GM12878 (cell line): ENCODE data around the gene FADS1. TPM values are rescaled to one million over a fixed set of nuclear protein-coding genes. Genes with fewer than 3 reads are reported as not detected.

Experiments
- ATAC-seq: fragments of 200-7000 bp; cut with Tn5 transposase; 3 replicates; pipeline ENCODE4 v1.9.1; 2020; ENCODE audit warnings: mild to moderate bottlenecking, moderate library complexity
- BruUV-seq: library from RNA; stranded (reverse); fragments of 400-500 nt; replicated peaks from 2 replicates; lab custom pipeline; 2021; lab: Mats Ljungman, UMichigan
- CTCF ChIA-PET: fragments of 300-600 bp; sonication (Branson Sonifier 250); formaldehyde crosslinking; extraction: SDS; loops from one replicate; lab custom pipeline; 2021; ENCODE audit warnings: inconsistent platforms; lab: Yijun Ruan, JAX
- POLR2A ChIA-PET: fragments of 350-600 bp; formaldehyde crosslinking; extraction: SDS; loops from one replicate; lab custom pipeline; 2021; ENCODE audit warnings: inconsistent platforms; lab: Charles Lee
- RAD21 ChIA-PET: fragments of 300-600 bp; sonication (Branson Sonifier 250); formaldehyde crosslinking; loops from one replicate; lab custom pipeline; 2023; ENCODE audit warnings: antibody characterized with exemption; ENCODE audit not compliant: unreplicated experiment; lab: Charles Lee
- SMC1A ChIA-PET: fragments of 300-600 bp; sonication (Branson Sonifier 250); formaldehyde crosslinking; loops from one replicate; lab custom pipeline; 2023; ENCODE audit not compliant: unreplicated experiment, uncharacterized antibody; lab: Charles Lee
- DNase-seq: peaks from one replicate; pipeline ENCODE4 v3.0.0-alpha.2; 2011; ENCODE audit warnings: low read depth, low spot score
- FAIRE-seq: peaks from 3 replicates; lab custom pipeline; 2011; peaks lifted over from hg19 to GRCh38; lab: Jason Lieb, UNC
- H2AFZ ChIP-seq: 2 replicates; pipeline ENCODE4 v1.6.0; 2011; ENCODE audit warnings: low read depth, low read length, control low read depth; ENCODE audit not compliant: control insufficient read depth
- H3K27ac ChIP-seq: 2 replicates; pipeline ENCODE4 v1.5.1; 2011; ENCODE audit warnings: control low read depth; ENCODE audit not compliant: control insufficient read depth, insufficient read depth
- H3K27me3 ChIP-seq, 2 experiments: replicated peaks in 1 of 2; 2 replicates each; pipeline versions ENCODE4 v1.6.0 to v1.6.1; 2011; ENCODE audit warnings: low read length in 1 of 2; ENCODE audit not compliant: control insufficient read depth in 2 of 2, insufficient read depth in 2 of 2
- H3K36me3 ChIP-seq, 2 experiments: 2 replicates each; pipeline ENCODE4 v1.5.1; 2011; ENCODE audit warnings: low read length in 1 of 2; ENCODE audit not compliant: control insufficient read depth in 2 of 2, insufficient read depth in 2 of 2
- H3K4me1 ChIP-seq: 2 replicates; pipeline ENCODE4 v1.6.1; 2011; ENCODE audit warnings: mild to moderate bottlenecking, low read length, moderate library complexity, mixed read lengths; ENCODE audit not compliant: control insufficient read depth, insufficient read depth
- H3K4me2 ChIP-seq: 2 replicates; pipeline ENCODE4 v1.6.0; 2011; ENCODE audit warnings: control low read depth; ENCODE audit not compliant: control insufficient read depth, insufficient read depth
- H3K4me3 ChIP-seq: fragments of 200-600 bp; sonication (generic); 2 replicates; pipeline ENCODE4 v1.5.1; 2016
- H3K79me2 ChIP-seq: 2 replicates; pipeline ENCODE4 v1.6.0; 2011; ENCODE audit warnings: low read length; ENCODE audit not compliant: control insufficient read depth, insufficient read depth
- H3K9ac ChIP-seq: 2 replicates; pipeline ENCODE4 v1.8.0; 2011; ENCODE audit warnings: low read length, control low read depth, mixed read lengths; ENCODE audit not compliant: control insufficient read depth, insufficient read depth
- H3K9me3 ChIP-seq: replicated peaks from 3 replicates; pipeline ENCODE4 v1.5.1; 2011; ENCODE audit warnings: mild to moderate bottlenecking, low read length; ENCODE audit not compliant: control insufficient read depth, insufficient read depth
- H4K20me1 ChIP-seq: 2 replicates; pipeline ENCODE4 v1.6.0; 2011; ENCODE audit not compliant: control insufficient read depth, insufficient read depth
- ATF7 ChIP-seq: fragments of 450-650 bp; IDR thresholded peaks from 2 replicates; pipeline ENCODE4 v1.6.1; 2016; ENCODE audit warnings: low read depth, mild to moderate bottlenecking
- BCLAF1 ChIP-seq: fragments of 450-650 bp; IDR thresholded peaks from 2 replicates; pipeline ENCODE4 v1.6.1; 2017; ENCODE audit warnings: antibody characterized with exemption, mild to moderate bottlenecking, moderate library complexity
- CBFB ChIP-seq: IDR thresholded peaks from 2 replicates; pipeline ENCODE4 v1.6.1; 2016; ENCODE audit warnings: antibody characterized with exemption, low read depth
- CHD1 ChIP-seq: IDR thresholded peaks from 2 replicates; pipeline ENCODE4 v1.6.1; 2012; ENCODE audit warnings: low read depth, low read length, improper control_type of control experiment
- CHD2 ChIP-seq: IDR thresholded peaks from 2 replicates; pipeline ENCODE4 v1.6.1; 2011; ENCODE audit warnings: low read depth, low read length, improper control_type of control experiment, borderline replicate concordance
- DPF2 ChIP-seq: fragments of 450-650 bp; IDR thresholded peaks from 2 replicates; pipeline ENCODE4 v1.6.1; 2017; ENCODE audit warnings: mild to moderate bottlenecking
- ELK1 ChIP-seq: IDR thresholded peaks from 2 replicates; pipeline ENCODE4 v1.6.1; 2012; ENCODE audit warnings: low read depth, low read length, improper control_type of control experiment
- ESRRA ChIP-seq: IDR thresholded peaks from 2 replicates; pipeline ENCODE4 v1.6.1; 2012; ENCODE audit warnings: mild to moderate bottlenecking, low read length, improper control_type of control experiment
- HCFC1 ChIP-seq: fragments of 150-350 bp; IDR thresholded peaks from 2 replicates; pipeline ENCODE4 v1.6.1; 2014; ENCODE audit warnings: low read length
- IRF5 ChIP-seq: fragments of 450-650 bp; IDR thresholded peaks from 2 replicates; pipeline ENCODE4 v1.6.1; 2017; ENCODE audit warnings: borderline replicate concordance
- NBN ChIP-seq: fragments of 450-650 bp; IDR thresholded peaks from 2 replicates; pipeline ENCODE4 v1.6.1; 2016
- NFYA ChIP-seq: IDR thresholded peaks from 2 replicates; pipeline ENCODE4 v1.6.1; 2011; ENCODE audit warnings: low read depth, mild to moderate bottlenecking, low read length, improper control_type of control experiment, borderline replicate concordance
- PAX5 ChIP-seq: IDR thresholded peaks from 2 replicates; pipeline ENCODE4 v1.6.1; 2011; ENCODE audit warnings: low read depth, low read length, borderline replicate concordance
- RAD21 ChIP-seq: IDR thresholded peaks from 2 replicates; pipeline ENCODE4 v1.6.1; 2011; ENCODE audit warnings: mild to moderate bottlenecking, low read depth, low read length, moderate library complexity; ENCODE audit not compliant: insufficient read depth
- SP1 ChIP-seq: IDR thresholded peaks from one replicate; pipeline ENCODE4 v1.6.1; 2011; ENCODE audit warnings: low read depth, low read length
- ZNF592 ChIP-seq: fragments of 450-650 bp; IDR thresholded peaks from 2 replicates; pipeline ENCODE4 v1.6.1; 2017; ENCODE audit warnings: mild to moderate bottlenecking, moderate library complexity
- WGBS: methylation state at CpG from one replicate; pipeline ENCODE4 v1.1.6; 2016; ENCODE audit warnings: low lambda C conversion rate; ENCODE audit not compliant: insufficient replicate concordance, insufficient coverage; ENCODE audit errors: missing lambda C conversion rate; 5-methylcytosine and 5-hydroxymethylcytosine counted together
- in situ Hi-C: fragments of 300-500 bp; cut with MboI; formaldehyde crosslinking; loops from 9 replicates; pipeline ENCODE4 v1.14.3; 2018; ENCODE audit warnings: mixed read lengths
- intact Hi-C: fragments of 100-400 bp; cut with micrococcal nuclease; formaldehyde crosslinking; loops from one replicate; pipeline ENCODE4 v1.14.2; 2022; ENCODE audit not compliant: unreplicated experiment
- polyA plus RNA-seq, 11 experiments: library from polyadenylated mRNA; depleted of rRNA in 4 of 11; unstranded in 6 of 11; stranded (reverse) in 5 of 11; fragments of >200 nt; fragmentation: Nextera tagmentation in 4 of 11; fragmentation: Illumina TruSeq in 1 of 11; extraction: Ambion mirVana in 4 of 11; extraction: Trizol in 1 of 11; gene quantifications; 1 replicate in 1 of 11; 2 replicates in 10 of 11; pipeline versions ENCODE4 v1.2.1 to v1.2.3, GENCODE V29; 2011 to 2016; ENCODE audit warnings: inconsistent platforms in 2 of 11, missing spikeins in 2 of 11, low read depth in 1 of 11
- total RNA-seq, 4 experiments: library from RNA; depleted of rRNA in 3 of 4; stranded (reverse); fragments of >200 nt in 3 of 4; fragmentation: Illumina TruSeq in 1 of 4; extraction: Trizol in 1 of 4; gene quantifications; 2 replicates each; pipeline versions ENCODE4 v1.2.1 to v1.2.3, GENCODE V29; 2013 to 2021

The FADS1 gene
- total and polyA plus RNA-seq, 10 of the 15 experiments (the other 5 are each of a cell fraction or from before 2014, with no cell fraction given) = 8.8 to 73.9 (median 39.0) TPM

- Histone ChIP-seq H3K36me3 (peaks cover 26 to 45% of the 10 kb centered on the region in 2 experiments), H3K9ac (no peak overlapping the region), H2AFZ (no peak overlapping the region), H3K9me3 (no peaks in the 10 kb centered on the region), H3K4me1 (peaks cover 5% of the 10 kb centered on the region; the same call in 1 of the 2 replicates), H3K4me3 (no peak overlapping the region), H4K20me1 (no peaks in the 10 kb centered on the region), H3K27me3 (no peaks in the 10 kb centered on the region), H3K4me2 (no peak overlapping the region), H3K79me2 (no peaks in the 10 kb centered on the region), H3K27ac (no peak overlapping the region)
- POLR2A ChIA-PET = no interaction called here
- FAIRE-seq (no peak), ATAC-seq (no peak), DNase-seq (no peak)
- WGBS = 88% methylated on average over 17 of the region's 17 CpGs
- CTCF ChIA-PET = interaction anchor here (1.4 to 1.9 kb wide), 2 partner anchors 16 to 56 kb away, joined by 6 to 8 read pairs; no protein-coding TSS in a partner anchor
- TF ChIP-seq SP1 = no peak
- no peak for TF ChIP-seq CBFB
- TF ChIP-seq HCFC1 = no peak
- TF ChIP-seq NFYA = no peak
- no peak for TF ChIP-seq NBN
- TF ChIP-seq IRF5 = no peak
- no peak for TF ChIP-seq DPF2
- TF ChIP-seq ZNF592 = no peak
- no peak for TF ChIP-seq BCLAF1
- TF ChIP-seq ELK1 = no peak
- no peak for TF ChIP-seq RAD21
- TF ChIP-seq ESRRA = no peak
- TF ChIP-seq PAX5 = no peak
- TF ChIP-seq ATF7 = no peak
- no peak for TF ChIP-seq CHD2
- TF ChIP-seq CHD1 = no peak
- RAD21 ChIA-PET = no interaction called here
- intact Hi-C loops (no loop called here), in situ Hi-C loops (no loop called here)
- BruUV-seq = no TSS peak
- SMC1A ChIA-PET = no interaction called here
Measured at GRCh38 chr11:61854206-61854895, 37.5 kb upstream of the FADS1 start.
